Measurements from ENCODE around the gene SORCS1.

- no peak for TF ChIP-seq SETDB1 (IDR thresholded peaks at IDR 0.05; ENCODE audit: insufficient read length, low read length)
- no peak for TF ChIP-seq WT1 (tag by site-specific recombination; IDR thresholded peaks at IDR 0.05)
- no peak for TF ChIP-seq ZNF19 (tag by site-specific recombination; IDR thresholded peaks at IDR 0.05; ENCODE audit: low read depth)
- TF ChIP-seq ZNF677 (tag by site-specific recombination; IDR thresholded peaks at IDR 0.05): no peak
- no peak for TF ChIP-seq CTCF (tag by site-specific recombination; IDR thresholded peaks at IDR 0.05)
- no peak for TF ChIP-seq ZNF449 (tag by site-specific recombination; IDR thresholded peaks at IDR 0.05)
- TF ChIP-seq ZNF571 (tag by site-specific recombination; IDR thresholded peaks at IDR 0.05): no peak
- TF ChIP-seq ZNF518A (tag by site-specific recombination; conservative IDR thresholded peaks at IDR 0.05; ENCODE audit: low read depth): no peak
- no peak for TF ChIP-seq YY1 (tag by site-specific recombination; IDR thresholded peaks at IDR 0.05)
- no peak for TF ChIP-seq ZNF792 (tag by site-specific recombination; IDR thresholded peaks at IDR 0.05)
- TF ChIP-seq PRDM10 (tag by site-specific recombination; IDR thresholded peaks at IDR 0.05): no peak
- TF ChIP-seq ZNF16 (tag by site-specific recombination; IDR thresholded peaks at IDR 0.05; ENCODE audit: low read depth): no peak
Observed at GRCh38 chr10:106917452-106918055, 247.0 kb downstream of the SORCS1 start.

All from HEK293 (cell line).